Lower lobe of right lung (tissue), 2 donors: ENCODE results near the gene KRT17. TPM values are rescaled to one million over a fixed set of nuclear protein-coding genes. Genes with fewer than 3 reads are reported as not detected.
"Not testable (repeated sequence)": the region's sequence is repeated elsewhere in the genome, so short reads cannot be mapped to it uniquely, and the experiment has no call there.

Source experiments
- ATAC-seq, 2 donors: fragments of 200-7000 bp; cut with Tn5 transposase; one replicate each; pipeline ENCODE4 v1.9.1; 2020 to 2022; ENCODE audit warnings: mild to moderate bottlenecking in 2 of 2, moderate library complexity in 2 of 2
- DNase-seq: peaks from one replicate; pipeline ENCODE4 v3.0.0-alpha.2; 2020
- H3K27ac ChIP-seq: fragments of 200-600 bp; one replicate; pipeline ENCODE4 v1.8.0; 2022
- H3K27me3 ChIP-seq: fragments of 200-600 bp; one replicate; pipeline ENCODE4 v1.8.0; 2022; ENCODE audit warnings: low read depth
- H3K36me3 ChIP-seq: fragments of 200-600 bp; one replicate; pipeline ENCODE4 v1.8.0; 2022; ENCODE audit warnings: mild to moderate bottlenecking
- H3K4me1 ChIP-seq: fragments of 200-600 bp; one replicate; pipeline ENCODE4 v1.8.0; 2022
- H3K4me3 ChIP-seq: fragments of 200-600 bp; one replicate; pipeline ENCODE4 v1.8.0; 2022; ENCODE audit warnings: mild to moderate bottlenecking
- H3K9me3 ChIP-seq: fragments of 200-600 bp; one replicate; pipeline ENCODE4 v1.8.0; 2022
- CTCF ChIP-seq: fragments of 200-600 bp; IDR thresholded peaks from one replicate; pipeline ENCODE4 v1.8.0; 2022; ENCODE audit warnings: antibody characterized with exemption, mild to moderate bottlenecking
- intact Hi-C: fragments of 100-400 bp; cut with DNase I; formaldehyde crosslinking; loops from one replicate; pipeline ENCODE4 v1.11.0; 2022
- total RNA-seq: library from RNA; stranded (reverse); fragmentation: NEBNext Ultra II Directional; extraction: Animal tissue kit (Norgen Biotek cat#: 25700); gene quantifications from one replicate; pipeline ENCODE4 v1.2.1, GENCODE V29; 2021
- donor health status: DM: no; HTN: yes; CAD: no; lungs with severe emphysema.

KRT17 gene
- total RNA-seq, 1 donor from 2014 or later = 2.6 TPM

- DNase-seq (peak; percentile 90), ATAC-seq (peak; percentile 92 to 93)
- H3K27me3 ChIP-seq = no peaks in the 10 kb centered on the region
- H3K9me3 ChIP-seq = no peaks in the 10 kb centered on the region
- TF ChIP-seq CTCF = peak; percentile 97
- intact Hi-C loops = no loop called here
- peak overlapping the region; percentile 51 for H3K4me3 ChIP-seq
- no peaks in the 10 kb centered on the region for H3K36me3 ChIP-seq
- H3K27ac ChIP-seq = peak overlapping the region; percentile 33
- H3K4me1 ChIP-seq = peaks cover 26% of the 10 kb centered on the region
Observed at GRCh38 chr17:41648411-41649195, 24.2 kb upstream of the KRT17 start.

GRCh38 chr17:41647940-41648410 is 23.6 kb upstream of the KRT17 start:
- H3K4me3 ChIP-seq = peak overlapping the region; percentile 51
- ATAC-seq (peak; percentile 85 to 87), DNase-seq (peak; percentile 92)
- no peaks in the 10 kb centered on the region for H3K27me3 ChIP-seq
- intact Hi-C loops = no loop called here
- no peak overlapping the region for H3K27ac ChIP-seq
- TF ChIP-seq CTCF = peak; percentile 96
- H3K36me3 ChIP-seq = no peaks in the 10 kb centered on the region
- no peaks in the 10 kb centered on the region for H3K9me3 ChIP-seq
- peaks cover 26% of the 10 kb centered on the region for H3K4me1 ChIP-seq

- Histone ChIP-seq H3K4me1 (peaks cover 26% of the 10 kb centered on the region), H3K9me3 (no peaks in the 10 kb centered on the region), H3K4me3 (no peak overlapping the region), H3K27me3 (no peaks in the 10 kb centered on the region), H3K27ac (no peak overlapping the region), H3K36me3 (no peaks in the 10 kb centered on the region)
- DNase-seq = no peak
- intact Hi-C loops = no loop called here
- no peak for ATAC-seq
- no peak for TF ChIP-seq CTCF
Observed at GRCh38 chr17:41647038-41647813, 22.9 kb upstream of the KRT17 start.

GRCh38 chr17:41642252-41643156 is 18.1 kb upstream of the KRT17 start:
- intact Hi-C loops = no loop called here
- ATAC-seq = no peak
- TF ChIP-seq CTCF = no peak
- Histone ChIP-seq H3K27ac (no peak overlapping the region), H3K27me3 (no peaks in the 10 kb centered on the region), H3K9me3 (no peaks in the 10 kb centered on the region), H3K36me3 (no peaks in the 10 kb centered on the region), H3K4me3 (no peak overlapping the region), H3K4me1 (no peaks in the 10 kb centered on the region)
- DNase-seq = no peak

GRCh38 chr17:41640596-41640995 is 16.2 kb upstream of the KRT17 start:
- ATAC-seq, DNase-seq, H3K9me3 ChIP-seq, H3K36me3 ChIP-seq, H3K27ac ChIP-seq, intact Hi-C loops, H3K4me3 ChIP-seq, H3K27me3 ChIP-seq, H3K4me1 ChIP-seq: not testable (repeated sequence)
